DLD1 (cell line): ENCODE measurements around the gene NTN1.
"Not testable (repeated sequence)": the region's sequence is repeated elsewhere in the genome, so short reads cannot be mapped to it uniquely, and the experiment has no call there.

Experiments
- in situ Hi-C: cut with HindIII; loops from 2 replicates; pipeline ENCODE4 v1.10.0; 2017; ENCODE audit warnings: low sequenced_read_pairs

Gene NTN1

DNA sequence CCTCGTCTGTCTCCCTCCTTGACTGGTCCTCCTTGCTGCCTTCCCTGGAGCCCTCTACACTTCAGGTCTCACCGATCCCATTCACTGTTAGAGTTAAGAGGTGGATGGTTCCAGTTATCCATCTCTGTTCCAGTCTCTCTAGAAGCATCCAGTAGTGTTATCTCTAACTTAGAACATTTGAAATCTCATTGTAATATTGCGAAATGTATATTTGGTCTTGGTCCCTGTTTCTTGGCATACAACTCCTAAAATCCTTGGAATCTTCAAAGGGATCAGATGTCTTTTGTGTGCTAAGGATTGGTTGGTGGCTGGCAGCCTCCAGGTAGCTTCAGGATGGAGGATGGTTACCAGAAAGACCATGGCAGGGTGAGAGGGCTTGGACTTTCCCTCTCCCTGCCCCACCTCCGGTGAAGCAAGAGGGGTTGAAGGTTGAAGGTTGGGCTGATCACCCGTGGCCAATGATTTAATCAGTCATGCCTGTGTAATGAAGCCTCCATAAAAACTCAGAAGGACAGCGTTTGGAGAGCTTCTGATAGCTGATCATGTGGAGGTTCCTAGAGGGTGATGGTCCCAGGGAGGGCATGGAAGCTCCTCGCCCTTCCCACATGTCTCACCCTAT lies 59.1 kb downstream of the NTN1 start:
- in situ Hi-C loops: no loop called here

GRCh38 chr17:9080983-9081382 lies 59.7 kb downstream of the NTN1 start:
- in situ Hi-C loops: no loop called here

DNA sequence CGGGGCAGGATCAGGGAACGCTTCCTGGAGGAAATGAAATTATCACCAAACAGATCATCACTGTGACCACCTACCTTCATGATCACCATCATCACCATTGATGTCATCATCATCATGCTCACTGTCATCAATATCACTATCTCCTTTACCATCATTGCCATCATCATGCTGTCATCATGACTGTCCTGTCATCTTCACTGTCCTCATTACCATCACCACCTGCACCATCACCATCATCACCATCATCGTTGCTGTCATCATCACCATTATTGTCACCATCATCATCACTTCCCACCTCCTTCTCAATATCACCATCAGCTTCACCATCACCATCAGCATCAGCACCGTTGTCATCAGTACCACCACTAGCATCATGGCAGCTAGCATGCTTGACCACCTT lies 65.3 kb downstream of the NTN1 start:
- in situ Hi-C loops: no loop called here

- in situ Hi-C loops: no loop called here
These were observed 66.6 kb downstream of the NTN1 start for GRCh38 chr17:9087921-9088320.

- in situ Hi-C loops: no loop called here
These were observed 69.4 kb downstream of the NTN1 start for GRCh38 chr17:9090641-9091096.

DNA sequence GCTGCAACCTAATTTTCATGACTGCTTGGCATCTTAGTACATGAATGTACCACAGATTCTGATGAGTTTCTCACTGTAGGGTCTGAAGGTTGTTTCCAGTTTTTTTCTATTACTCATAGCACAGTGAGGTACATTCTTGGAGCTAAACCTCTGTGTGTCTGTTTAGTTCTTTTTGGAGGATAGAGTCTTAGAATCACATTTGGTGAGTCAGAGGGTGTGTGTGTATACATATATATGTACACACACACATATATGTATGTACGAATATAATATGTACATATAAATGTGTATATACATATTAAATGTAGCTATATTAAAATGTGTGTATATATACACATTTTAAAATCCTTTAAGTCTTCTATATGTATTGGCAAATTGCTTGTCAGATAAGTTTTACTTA lies 72.9 kb downstream of the NTN1 start:
- in situ Hi-C loops: no loop called here

- in situ Hi-C loops: no loop called here
These were observed 74.1 kb downstream of the NTN1 start for GRCh38 chr17:9095390-9095789.

DNA sequence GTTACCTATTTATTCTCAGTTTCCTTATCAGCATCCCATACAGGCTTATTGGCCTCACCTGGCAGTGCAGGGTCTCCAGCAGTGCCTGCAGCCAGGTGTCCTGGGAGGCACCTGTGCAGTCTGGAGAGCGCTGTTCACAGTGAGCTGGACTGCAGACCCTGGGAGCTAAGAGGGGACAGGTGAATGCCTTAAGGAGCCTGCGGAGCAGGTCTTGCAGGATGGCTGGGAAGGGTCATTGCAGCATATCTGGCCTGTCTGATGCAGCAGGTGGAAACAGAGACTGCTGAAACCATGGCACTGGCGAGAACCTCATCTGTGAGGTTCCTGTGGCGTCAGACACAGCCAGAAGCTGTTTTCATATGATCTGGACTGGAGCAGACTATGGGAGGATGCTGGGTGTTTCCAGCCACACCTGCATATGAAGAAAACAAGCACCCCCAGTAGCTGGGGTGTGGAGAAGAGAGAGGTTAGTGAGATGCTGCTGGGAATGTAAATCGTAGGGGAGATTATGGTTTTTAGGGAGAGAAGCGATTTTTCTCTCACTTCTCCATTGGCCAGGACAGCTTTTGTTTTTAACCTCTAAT lies 77.0 kb downstream of the NTN1 start:
- in situ Hi-C loops: no loop called here

- in situ Hi-C loops: no loop called here
These were observed 80.0 kb downstream of the NTN1 start for GRCh38 chr17:9101356-9101755.

DNA sequence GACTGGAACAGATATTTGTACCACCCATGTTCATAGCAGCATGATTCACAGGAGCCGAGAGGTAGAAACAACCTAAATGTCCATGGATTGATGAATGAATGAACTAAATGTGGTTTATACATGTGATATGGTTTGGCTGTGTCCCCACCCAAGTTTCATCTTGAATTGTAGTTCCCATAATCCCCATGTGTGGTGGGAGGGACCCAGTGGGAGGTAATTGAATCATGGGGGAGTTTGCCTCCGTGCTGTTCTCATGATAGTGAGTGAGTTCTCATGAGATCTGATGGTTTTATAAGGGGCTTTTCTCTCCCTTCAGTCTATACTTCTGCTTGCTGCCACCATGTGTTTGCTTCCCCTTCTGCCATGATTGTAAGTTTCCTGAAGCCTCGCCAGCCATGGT lies 81.9 kb downstream of the NTN1 start:
- in situ Hi-C loops: not testable (repeated sequence)

DNA sequence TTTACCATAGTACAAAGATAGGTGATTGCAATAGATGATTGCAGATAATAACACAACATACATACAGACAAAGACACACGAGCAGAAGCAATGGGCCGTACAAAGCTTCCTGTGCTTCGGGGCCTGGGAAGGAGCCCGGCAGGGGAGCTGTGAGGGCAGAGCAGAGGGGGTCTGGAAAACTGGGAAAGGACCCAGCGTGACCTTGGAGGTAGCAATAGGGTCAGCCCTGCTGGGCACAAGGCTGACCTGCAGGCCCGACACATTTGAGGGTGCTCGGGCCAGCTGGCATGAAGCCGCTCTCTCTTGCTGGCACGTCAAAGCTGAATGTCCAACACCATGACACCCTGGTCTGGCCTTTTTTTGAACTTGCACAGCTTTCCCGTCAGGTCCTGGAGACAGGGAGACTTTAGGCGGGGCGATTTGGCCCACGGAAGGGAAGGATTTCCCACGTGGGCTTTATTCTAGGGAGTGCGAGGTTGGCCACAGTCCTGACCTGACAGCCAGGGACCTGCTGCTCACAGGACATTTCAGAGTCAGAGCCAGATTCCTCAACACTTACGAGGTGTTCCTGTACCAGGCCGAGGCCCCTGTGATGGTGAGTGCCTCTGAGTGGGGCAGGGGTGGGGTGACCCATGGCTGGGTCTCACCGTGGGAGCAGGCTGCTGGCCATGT lies 83.2 kb downstream of the NTN1 start:
- in situ Hi-C loops: no loop called here

- in situ Hi-C loops: no loop called here
These were observed 84.0 kb downstream of the NTN1 start for GRCh38 chr17:9105068-9105868.

GRCh38 chr17:9106278-9106677 lies 85.0 kb downstream of the NTN1 start:
- in situ Hi-C loops: not testable (repeated sequence)

GRCh38 chr17:9107527-9107926 lies 86.2 kb downstream of the NTN1 start:
- in situ Hi-C loops: no loop called here

- in situ Hi-C loops: no loop called here
These were observed 86.8 kb downstream of the NTN1 start for GRCh38 chr17:9108146-9108545.

GRCh38 chr17:9109933-9110332 lies 88.6 kb downstream of the NTN1 start:
- in situ Hi-C loops: no loop called here

GRCh38 chr17:9110501-9110900 lies 89.2 kb downstream of the NTN1 start:
- in situ Hi-C loops: no loop called here

DNA sequence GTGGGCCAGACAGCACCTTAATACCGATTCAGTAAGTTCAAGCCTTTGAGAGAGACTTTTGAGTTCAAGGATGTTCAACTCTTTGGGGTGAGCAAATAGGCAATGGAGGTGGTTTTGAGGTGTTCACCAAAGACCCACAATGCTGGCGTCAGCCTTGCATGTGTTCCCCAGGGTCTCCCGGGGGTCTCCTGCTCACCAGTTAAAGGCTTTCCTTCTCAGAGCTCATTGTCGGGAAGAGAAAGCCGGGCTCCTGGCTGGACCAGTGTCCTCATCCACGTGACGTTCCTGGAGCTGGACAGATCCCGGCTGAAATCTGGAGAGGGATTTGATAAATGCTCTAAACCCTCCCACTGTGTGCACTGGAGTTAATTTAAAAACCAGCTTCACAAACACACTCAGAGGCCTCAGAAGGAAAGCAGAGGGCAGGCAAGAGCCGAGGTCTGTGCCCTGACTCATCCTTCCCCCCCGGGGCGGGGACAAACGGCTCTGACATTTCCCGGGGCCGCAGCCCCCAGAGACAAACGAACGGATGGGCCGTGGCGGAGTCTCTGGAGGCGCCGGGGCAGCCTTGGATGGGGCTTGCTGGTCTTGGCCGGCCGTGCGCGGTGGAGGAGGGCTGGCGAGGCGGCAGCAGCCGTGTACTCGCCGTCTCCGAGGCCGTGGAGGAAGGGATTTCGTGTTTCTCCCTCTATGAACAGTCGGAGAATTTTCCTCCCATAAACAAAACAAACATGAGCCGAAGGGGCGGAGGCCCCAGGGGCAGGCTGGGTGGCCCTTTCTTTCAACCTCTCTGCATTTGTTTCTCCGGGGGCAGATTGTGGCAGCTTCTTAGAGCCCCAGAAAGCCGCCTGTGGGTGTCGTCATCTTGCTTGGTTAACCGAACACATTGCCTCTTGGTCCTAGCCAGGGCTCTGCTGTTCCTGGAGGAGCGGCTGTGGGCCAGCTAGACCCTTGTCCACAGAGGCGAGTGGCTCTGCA lies 94.2 kb downstream of the NTN1 start:
- in situ Hi-C loops: no loop called here

DNA sequence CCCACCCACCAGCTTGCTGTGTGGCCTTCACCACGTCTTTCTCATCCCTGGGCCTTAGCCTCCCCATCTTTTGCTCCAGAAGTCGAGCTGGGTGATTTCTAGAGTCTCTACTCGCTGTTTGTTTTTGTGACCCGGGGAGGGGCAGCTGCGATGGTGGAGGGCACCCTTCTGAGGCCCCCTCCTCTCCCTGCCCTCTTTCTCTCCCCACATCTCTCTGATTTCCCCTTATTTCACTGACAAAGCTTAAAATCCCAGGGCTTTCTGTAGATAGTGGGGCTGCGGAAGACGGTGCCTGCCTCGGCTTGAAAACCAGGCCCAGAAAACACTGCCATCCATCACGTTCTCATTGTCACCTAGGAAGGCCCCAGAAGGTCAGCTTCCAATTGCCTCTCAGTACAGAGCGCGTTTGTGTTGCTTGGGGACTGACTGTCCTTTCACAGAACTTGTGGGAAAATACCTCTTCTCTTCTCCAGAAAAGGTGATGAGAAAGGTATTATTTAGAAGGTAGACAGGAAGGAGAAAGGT lies 95.1 kb downstream of the NTN1 start:
- in situ Hi-C loops: no loop called here

DNA sequence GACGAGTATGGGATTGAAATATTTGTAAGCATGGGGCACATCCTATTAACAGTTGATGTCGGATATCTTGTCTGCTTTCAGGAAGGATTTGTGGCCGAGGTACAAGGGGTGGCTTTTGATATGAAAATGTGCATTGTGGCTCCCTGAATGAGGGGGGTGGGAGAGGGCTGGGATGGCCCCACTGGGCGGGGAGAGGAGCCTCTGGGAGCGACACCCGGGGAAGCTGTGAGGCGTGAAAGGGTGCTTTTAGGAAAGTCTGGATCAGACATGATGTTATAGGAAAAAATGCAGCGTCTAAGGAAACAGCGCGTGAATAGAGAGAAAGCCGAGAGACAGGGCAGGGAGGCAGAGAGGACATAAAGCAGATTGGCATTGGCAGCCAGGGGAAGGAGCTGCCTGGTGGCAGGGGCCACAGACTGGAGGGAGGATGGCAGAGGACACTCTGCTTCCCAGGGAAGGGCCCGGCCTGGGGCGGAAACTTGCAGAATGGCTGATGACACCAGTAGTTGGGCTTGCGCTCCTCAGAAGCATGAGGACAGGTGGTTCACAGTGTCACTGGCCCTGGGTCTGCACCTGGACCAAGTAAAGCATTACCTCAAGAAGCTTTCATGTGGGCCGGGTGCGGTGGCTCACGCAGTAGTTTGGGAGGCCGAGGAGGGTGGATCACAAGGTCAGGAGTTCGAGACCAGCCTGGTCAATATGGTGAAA lies 95.7 kb downstream of the NTN1 start:
- in situ Hi-C loops: no loop called here
